Thymus (tissue), 11 donors: Measurements from ENCODE around the gene ENDOU. TPM values are rescaled to one million over a fixed set of nuclear protein-coding genes. Genes with fewer than 3 reads are reported as not detected.

Source experiments
- DNase-seq, 9 donors: peaks; one replicate each; pipeline ENCODE4 v3.0.0-alpha.2; 2013; ENCODE audit warnings: low spot score in 9 of 9, low read depth in 6 of 9, missing footprints in 1 of 9
- H3K27ac ChIP-seq, 2 donors: one replicate each; pipeline ENCODE4 v1.5.1; 2013; ENCODE audit warnings: control low read depth in 1 of 2, low read depth in 1 of 2, low read length in 1 of 2, mild to moderate bottlenecking in 1 of 2, moderate library complexity in 1 of 2
- H3K27me3 ChIP-seq, 2 donors: one replicate each; pipeline ENCODE4 v1.5.1; 2013; ENCODE audit warnings: low read length in 1 of 2; ENCODE audit not compliant: control insufficient read depth in 2 of 2, insufficient read depth in 1 of 2
- H3K36me3 ChIP-seq, 2 donors: one replicate each; pipeline ENCODE4 v1.5.1; 2013; ENCODE audit warnings: low read length in 1 of 2, mild to moderate bottlenecking in 1 of 2, moderate library complexity in 1 of 2; ENCODE audit not compliant: control insufficient read depth in 2 of 2, insufficient read depth in 2 of 2
- H3K4me1 ChIP-seq, 2 donors: one replicate each; pipeline ENCODE4 v1.5.1; 2013; ENCODE audit warnings: low read length in 2 of 2; ENCODE audit not compliant: control insufficient read depth in 2 of 2, insufficient read depth in 2 of 2
- H3K4me3 ChIP-seq, 2 donors: one replicate each; pipeline ENCODE4 v1.5.1; 2013; ENCODE audit warnings: low read length in 2 of 2, control low read depth in 1 of 2, mild to moderate bottlenecking in 1 of 2
- H3K9me3 ChIP-seq, 2 donors: one replicate each; pipeline ENCODE4 v1.5.1; 2013; ENCODE audit warnings: low read length in 1 of 2, mild to moderate bottlenecking in 1 of 2; ENCODE audit not compliant: control insufficient read depth in 2 of 2, insufficient read depth in 1 of 2
- WGBS: extraction: QIAGEN DNeasy Blood & Tissue Kit; methylation state at CpG from one replicate; pipeline ENCODE4 v1.1.7; 2013; 5-methylcytosine and 5-hydroxymethylcytosine counted together
- polyA plus RNA-seq: library from polyadenylated mRNA; stranded (reverse); fragments of 200-250 nt; gene quantifications from one replicate; pipeline ENCODE4 v1.2.3, GENCODE V29; 2013
- total RNA-seq: library from RNA; stranded (reverse); fragments of 120-200 nt; gene quantifications from one replicate; pipeline ENCODE4 v1.2.4, GENCODE V29; 2013
- donor health status: healthy.

Gene ENDOU
- total and polyA plus RNA-seq, 2 donors, result 0.14 to 1.3 TPM

DNA sequence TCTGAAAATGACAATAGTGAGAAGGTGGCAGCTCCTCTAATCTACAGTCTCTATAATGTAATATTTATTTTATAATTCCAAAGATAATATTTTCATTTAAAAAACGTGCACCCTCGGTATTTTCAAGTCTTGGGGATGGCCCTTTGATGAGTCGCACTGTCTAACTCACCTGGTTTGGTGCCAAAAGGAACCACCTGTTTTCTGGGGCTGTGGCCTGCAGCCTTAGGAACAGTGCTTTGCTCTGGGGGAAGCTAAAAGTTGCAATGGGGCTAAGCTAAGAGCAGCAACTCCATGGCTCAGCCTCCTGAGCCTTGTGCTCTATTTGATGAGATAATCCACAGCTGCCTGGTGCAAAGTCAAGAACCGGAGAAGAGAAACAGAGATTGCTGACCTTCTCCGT, 6.4 kb upstream of the ENDOU start:
- Histone ChIP-seq H3K4me1 (no peaks in the 10 kb centered on the region), H3K9me3 (no peaks in the 10 kb centered on the region), H3K27me3 (no peaks in the 10 kb centered on the region), H3K27ac (no peak overlapping the region), H3K4me3 (no peak overlapping the region), H3K36me3 (no peaks in the 10 kb centered on the region)
- no peak for DNase-seq
- 87% methylated on average over 5 of the region's 5 CpGs for WGBS

DNA sequence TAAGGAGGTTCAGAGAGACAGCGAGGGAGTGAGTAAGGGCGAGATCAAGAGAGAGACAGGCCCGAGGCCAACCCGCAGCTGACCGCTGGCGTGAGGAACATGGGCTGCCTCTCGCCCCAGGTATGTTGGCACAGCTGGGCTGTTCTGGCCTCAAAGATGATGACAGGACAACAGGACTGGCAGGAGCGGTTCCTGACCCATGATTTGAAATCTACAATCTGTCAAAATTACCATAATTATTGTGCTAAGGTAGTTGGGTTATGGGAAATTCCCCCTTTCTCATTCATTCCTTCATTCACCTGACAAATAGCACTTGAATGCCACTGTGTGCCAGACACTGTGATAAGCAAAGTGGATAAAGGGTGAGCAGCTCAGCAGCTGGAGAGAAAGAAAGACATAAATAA, 5.1 kb upstream of the ENDOU start:
- H3K4me3 ChIP-seq, result no peak overlapping the region
- H3K27ac ChIP-seq, result no peak overlapping the region
- no peak for DNase-seq
- H3K9me3 ChIP-seq, result no peaks in the 10 kb centered on the region
- 94% methylated on average over 8 of the region's 8 CpGs for WGBS
- no peaks in the 10 kb centered on the region for H3K4me1 ChIP-seq
- no peaks in the 10 kb centered on the region for H3K27me3 ChIP-seq
- no peaks in the 10 kb centered on the region for H3K36me3 ChIP-seq

DNA sequence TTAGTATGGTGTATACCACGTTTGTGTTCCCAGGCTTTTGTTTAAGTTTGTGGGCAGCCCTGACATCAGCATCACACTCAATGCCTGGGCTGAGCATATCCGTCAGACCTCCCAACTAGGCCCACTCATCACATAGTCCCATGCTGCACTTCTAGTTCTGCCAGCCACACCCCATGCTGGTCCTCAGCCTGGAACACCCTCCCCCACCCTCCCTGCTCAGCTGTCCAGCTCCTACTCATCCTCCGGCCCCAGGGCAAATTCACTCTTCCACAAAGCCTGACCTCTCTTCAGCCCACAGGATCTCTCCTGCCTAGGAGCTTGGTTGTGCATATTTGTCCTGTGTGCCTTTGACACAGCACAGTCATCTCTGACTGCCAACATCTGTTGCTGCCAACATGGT, 3.9 kb upstream of the ENDOU start:
- Histone ChIP-seq H3K9me3 (no peaks in the 10 kb centered on the region), H3K27ac (no peak overlapping the region), H3K4me1 (no peaks in the 10 kb centered on the region), H3K4me3 (no peak overlapping the region), H3K27me3 (no peaks in the 10 kb centered on the region), H3K36me3 (no peaks in the 10 kb centered on the region)
- WGBS, result 93% methylated on average over 3 of the region's 3 CpGs
- no peak for DNase-seq

DNA sequence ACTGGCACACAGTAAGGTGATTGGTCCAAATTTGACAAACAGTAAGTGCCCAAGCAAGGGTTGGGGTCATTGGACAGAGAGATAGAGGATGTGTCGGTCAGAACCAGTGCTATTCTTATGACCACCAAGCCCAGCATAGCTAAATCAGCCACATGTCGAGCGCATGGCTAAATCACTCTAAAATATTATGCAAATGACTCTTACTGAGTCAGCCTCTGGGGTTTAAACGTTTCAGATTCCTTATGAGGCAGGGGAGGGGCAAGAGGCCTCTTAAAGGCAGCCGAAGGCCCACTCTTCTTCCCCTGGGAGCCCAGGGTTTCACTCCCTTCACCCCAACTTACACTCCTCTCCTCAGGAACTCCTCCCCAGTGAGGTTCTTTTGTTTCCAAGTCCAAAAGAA, 603 bp upstream of the ENDOU start:
- H3K4me1 ChIP-seq, result no peaks in the 10 kb centered on the region
- no peak overlapping the region for H3K4me3 ChIP-seq
- DNase-seq, result no peak
- H3K9me3 ChIP-seq, result no peaks in the 10 kb centered on the region
- WGBS, result 87% methylated on average over 5 of the region's 5 CpGs
- H3K27me3 ChIP-seq, result no peaks in the 10 kb centered on the region
- H3K27ac ChIP-seq, result no peak overlapping the region
- no peaks in the 10 kb centered on the region for H3K36me3 ChIP-seq

DNA sequence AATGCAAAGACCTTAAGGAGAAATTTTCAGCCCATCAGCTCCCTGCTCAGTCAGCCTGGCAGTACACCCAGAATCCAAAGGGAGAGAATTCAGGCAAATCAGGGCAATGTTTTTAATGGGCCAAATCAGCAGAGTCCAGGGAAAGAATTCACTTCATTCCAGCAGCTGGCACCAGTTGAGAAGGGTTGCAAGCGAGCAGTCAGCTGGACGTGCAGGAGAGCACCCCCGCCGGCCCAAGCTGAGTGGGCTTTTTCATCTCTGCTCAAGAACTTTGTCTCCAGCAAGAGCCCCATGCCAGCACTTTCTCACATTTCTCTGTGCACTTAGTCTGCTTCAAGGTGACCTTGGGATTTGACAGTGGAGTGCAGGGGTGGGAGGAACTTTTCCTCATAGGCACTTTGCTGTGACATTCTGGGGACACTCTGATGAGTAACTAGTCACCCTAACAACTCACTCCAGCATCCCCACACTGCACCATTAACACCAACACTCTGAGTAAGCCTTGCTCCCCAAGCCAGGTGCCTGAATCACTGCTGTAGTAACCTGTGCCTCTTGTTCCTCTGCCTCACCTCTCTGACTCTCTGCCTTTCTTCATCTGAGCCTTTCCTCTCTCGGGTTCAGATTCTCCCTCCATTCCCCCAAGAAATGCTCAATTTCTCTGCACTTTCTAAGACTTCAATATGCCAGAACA, 2.2 kb downstream of the ENDOU start:
- Histone ChIP-seq H3K36me3 (no peaks in the 10 kb centered on the region), H3K27me3 (no peaks in the 10 kb centered on the region), H3K4me3 (no peak overlapping the region), H3K27ac (no peak overlapping the region), H3K4me1 (peaks cover 0 to 1% of the 10 kb centered on the region in 2 donors), H3K9me3 (no peaks in the 10 kb centered on the region)
- WGBS, result 96% methylated on average over 5 of the region's 5 CpGs
- DNase-seq, result no peak

DNA sequence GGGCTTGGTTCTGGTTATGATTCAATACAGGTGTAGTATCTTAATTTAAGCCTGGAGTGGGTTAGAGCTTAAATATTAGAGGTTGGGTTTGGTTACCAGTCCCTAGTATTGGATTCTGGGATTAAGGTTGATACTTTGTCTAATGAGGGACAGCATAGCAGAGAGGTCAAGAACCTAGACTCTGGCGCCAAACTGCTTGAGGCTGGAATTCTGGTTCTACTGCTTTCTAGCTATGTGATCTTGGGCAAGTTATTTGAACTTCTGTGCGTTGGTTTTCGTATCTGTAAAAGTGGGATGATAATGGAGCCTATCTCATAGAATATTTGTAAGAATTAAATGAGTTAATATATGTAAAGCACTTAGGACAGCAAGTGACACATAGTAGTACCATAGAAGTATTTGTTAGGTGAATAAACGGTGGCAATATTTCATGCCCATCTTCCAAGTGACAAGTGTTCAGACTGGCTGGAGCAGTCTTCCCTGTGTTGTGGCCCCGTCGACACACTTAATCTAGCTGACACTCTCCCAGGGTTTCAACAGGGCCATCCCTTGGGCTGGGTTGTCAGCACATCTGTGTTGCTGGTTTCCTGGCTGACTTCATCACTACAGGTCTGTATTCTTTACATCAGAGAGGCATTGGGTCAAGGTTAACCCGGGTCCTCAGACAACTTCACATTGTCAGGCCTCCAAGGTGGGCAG, 3.0 kb downstream of the ENDOU start:
- no peak overlapping the region for H3K27ac ChIP-seq
- no peak for DNase-seq
- H3K4me3 ChIP-seq, result no peak overlapping the region
- no peaks in the 10 kb centered on the region for H3K36me3 ChIP-seq
- H3K9me3 ChIP-seq, result no peaks in the 10 kb centered on the region
- 95% methylated on average over 7 of the region's 7 CpGs for WGBS
- H3K27me3 ChIP-seq, result no peaks in the 10 kb centered on the region
- H3K4me1 ChIP-seq, result peaks cover 6 to 9% of the 10 kb centered on the region in 2 donors

DNA sequence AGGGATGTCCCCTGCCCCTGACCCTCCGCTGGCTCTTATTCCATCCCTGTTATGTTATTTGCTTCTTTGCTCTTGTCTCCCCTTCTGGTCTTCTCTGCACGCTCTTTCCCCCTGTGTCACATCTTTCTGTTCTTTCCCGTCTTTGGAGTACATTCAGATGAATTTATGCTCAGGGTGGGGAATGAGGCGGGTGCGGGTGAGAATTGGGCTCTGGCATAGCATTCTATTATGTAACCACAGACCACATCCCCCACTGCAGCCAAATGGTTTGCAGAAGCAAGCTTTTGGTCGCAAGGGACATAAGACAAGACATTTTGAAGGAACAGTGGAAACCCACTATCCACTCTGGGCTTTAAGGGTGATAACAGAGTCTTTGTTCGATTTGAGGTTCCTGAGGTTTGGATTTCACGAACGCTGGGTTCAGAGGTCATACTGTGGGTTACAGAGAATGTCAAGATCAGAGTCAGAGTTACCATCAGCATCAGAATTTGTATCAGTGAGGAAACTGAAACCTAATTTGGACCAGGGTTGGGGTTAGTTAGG, 3.8 kb downstream of the ENDOU start:
- no peak for DNase-seq
- Histone ChIP-seq H3K4me3 (no peak overlapping the region), H3K36me3 (no peaks in the 10 kb centered on the region), H3K9me3 (no peaks in the 10 kb centered on the region), H3K27me3 (no peaks in the 10 kb centered on the region), H3K27ac (no peak overlapping the region), H3K4me1 (peaks cover 7 to 17% of the 10 kb centered on the region in 2 donors)
- WGBS, result 28% methylated on average over 9 of the region's 9 CpGs

DNA sequence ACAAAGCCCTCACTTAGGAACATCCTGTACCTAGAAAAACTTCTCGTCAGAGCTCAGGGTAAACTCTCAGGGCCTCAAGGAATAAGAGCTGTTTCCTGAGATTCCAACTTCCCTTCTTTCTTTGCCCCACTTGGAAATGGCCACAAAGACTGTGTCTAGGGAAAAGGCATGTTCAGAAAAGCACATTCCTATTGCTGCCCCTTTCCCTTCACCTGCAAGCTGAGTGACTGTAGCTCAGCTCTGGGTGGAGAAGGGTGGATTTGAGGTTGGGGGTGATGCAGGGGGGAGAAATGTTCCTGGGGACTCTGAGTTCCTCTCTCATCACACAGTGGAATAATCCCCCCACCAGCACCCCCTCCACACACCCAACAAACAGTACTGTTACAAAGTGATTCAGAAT, 6.8 kb downstream of the ENDOU start:
- peaks cover 11 to 31% of the 10 kb centered on the region in 2 donors for H3K4me1 ChIP-seq
- DNase-seq, result no peak
- no peak overlapping the region for H3K27ac ChIP-seq
- H3K9me3 ChIP-seq, result no peaks in the 10 kb centered on the region
- H3K36me3 ChIP-seq, result no peaks in the 10 kb centered on the region
- no peak overlapping the region for H3K4me3 ChIP-seq
- H3K27me3 ChIP-seq, result no peaks in the 10 kb centered on the region
- WGBS, result 95% methylated on average over 1 of the region's 1 CpG

DNA sequence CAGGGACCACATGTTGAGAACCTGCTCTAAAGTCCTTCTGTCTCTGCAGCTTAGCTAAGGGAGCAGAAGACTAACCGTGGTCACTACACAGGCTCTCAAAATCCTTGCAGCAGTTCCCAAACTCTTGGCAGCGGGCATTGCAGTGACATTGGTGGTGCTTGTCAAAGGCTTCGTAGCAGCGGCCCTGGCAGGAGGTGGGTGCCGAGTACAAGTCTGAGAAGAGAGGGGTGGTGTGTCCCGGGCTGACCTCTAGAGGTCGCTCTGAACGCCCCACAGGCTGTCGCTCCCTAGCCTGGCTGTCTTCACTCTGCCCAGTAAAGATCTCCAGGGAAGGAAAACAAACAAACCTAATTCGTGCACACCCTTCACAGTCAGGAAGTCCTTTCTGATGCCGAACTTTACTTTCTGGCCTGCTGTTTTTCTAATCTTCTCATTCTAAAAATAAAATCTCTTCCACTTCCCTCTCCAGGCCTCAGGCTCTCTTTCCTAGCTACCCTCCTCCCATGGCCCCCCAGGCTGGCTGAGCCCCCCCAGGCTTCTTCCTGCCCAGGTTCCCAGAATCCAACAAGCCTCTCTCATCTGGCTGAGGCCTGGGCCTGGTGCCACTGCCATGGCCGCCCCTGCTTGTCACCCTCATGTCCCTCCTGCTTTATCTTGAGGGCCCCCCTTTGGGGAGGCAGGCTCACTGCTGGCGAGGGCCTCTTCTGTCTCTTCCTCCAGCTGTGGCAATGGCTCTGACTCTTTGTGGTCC, 7.7 kb downstream of the ENDOU start:
- peak overlapping the region in 1 of 2 donors; percentile 50 for H3K27ac ChIP-seq
- WGBS, result 23% methylated on average over 13 of the region's 13 CpGs
- H3K36me3 ChIP-seq, result no peaks in the 10 kb centered on the region
- no peak overlapping the region for H3K4me3 ChIP-seq
- H3K4me1 ChIP-seq, result peaks cover 11 to 33% of the 10 kb centered on the region in 2 donors
- DNase-seq, result peak in 6 of 9 donors; percentile 48 to 82 (median 63)
- no peaks in the 10 kb centered on the region for H3K9me3 ChIP-seq
- H3K27me3 ChIP-seq, result no peaks in the 10 kb centered on the region
